GM12878 (cell line): ENCODE results near the gene ZNF790. TPM values are rescaled to one million over a fixed set of nuclear protein-coding genes. Genes with fewer than 3 reads are reported as not detected.

Source experiments
- MTA2 ChIP-seq: fragments of 450-650 bp; IDR thresholded peaks from 2 replicates; pipeline ENCODE4 v1.6.1; 2016; ENCODE audit warnings: low read depth, mild to moderate bottlenecking, moderate library complexity
- MYB ChIP-seq: fragments of 150-350 bp; IDR thresholded peaks from 2 replicates; pipeline ENCODE4 v1.6.1; 2014; ENCODE audit warnings: mild to moderate bottlenecking, low read depth, low read length, borderline replicate concordance
- RB1 ChIP-seq: fragments of 450-650 bp; formaldehyde crosslinking; IDR thresholded peaks from 2 replicates; pipeline ENCODE4 v1.6.1; 2017; ENCODE audit warnings: mild to moderate bottlenecking, borderline replicate concordance
- RCOR1 ChIP-seq: conservative IDR thresholded peaks from 2 replicates; pipeline ENCODE4 v1.6.1; 2012; ENCODE audit warnings: low read depth, low read length, improper control_type of control experiment
- RELB ChIP-seq: fragments of 450-650 bp; IDR thresholded peaks from 2 replicates; pipeline ENCODE4 v1.6.1; 2017; ENCODE audit warnings: low read depth, mild to moderate bottlenecking, moderate library complexity
- SREBF1 ChIP-seq: IDR thresholded peaks from 2 replicates; pipeline ENCODE4 v1.6.1; 2012; ENCODE audit warnings: mild to moderate bottlenecking, low read length
- TCF12 ChIP-seq: IDR thresholded peaks from 2 replicates; pipeline ENCODE4 v1.6.1; 2011; ENCODE audit warnings: low read depth, mild to moderate bottlenecking, low read length
- YBX1 ChIP-seq: fragments of 450-650 bp; IDR thresholded peaks from 2 replicates; pipeline ENCODE4 v1.6.1; 2016; ENCODE audit warnings: antibody characterized with exemption
- polyA plus RNA-seq, 11 experiments: library from polyadenylated mRNA; depleted of rRNA in 4 of 11; unstranded in 6 of 11; stranded (reverse) in 5 of 11; fragments of >200 nt; fragmentation: Nextera tagmentation in 4 of 11; fragmentation: Illumina TruSeq in 1 of 11; extraction: Ambion mirVana in 4 of 11; extraction: Trizol in 1 of 11; gene quantifications; 1 replicate in 1 of 11; 2 replicates in 10 of 11; pipeline versions ENCODE4 v1.2.1 to v1.2.3, GENCODE V29; 2011 to 2016; ENCODE audit warnings: inconsistent platforms in 2 of 11, missing spikeins in 2 of 11, low read depth in 1 of 11
- total RNA-seq, 4 experiments: library from RNA; depleted of rRNA in 3 of 4; stranded (reverse); fragments of >200 nt in 3 of 4; fragmentation: Illumina TruSeq in 1 of 4; extraction: Trizol in 1 of 4; gene quantifications; 2 replicates each; pipeline versions ENCODE4 v1.2.1 to v1.2.3, GENCODE V29; 2013 to 2021
- TF ChIP-seq, protein P1 (sequence below): fragments of 450-650 bp; IDR thresholded peaks from 2 replicates; pipeline ENCODE4 v1.6.1; 2016; ENCODE audit warnings: mild to moderate bottlenecking, moderate library complexity, borderline replicate concordance
- TF ChIP-seq, protein P2 (sequence below): fragments of 450-650 bp; IDR thresholded peaks from 2 replicates; pipeline ENCODE4 v1.6.1; 2017; ENCODE audit warnings: borderline replicate concordance
- TF ChIP-seq, protein P3 (sequence below): fragments of 150-350 bp; IDR thresholded peaks from 2 replicates; pipeline ENCODE4 v1.6.1; 2014; ENCODE audit warnings: mild to moderate bottlenecking, low read depth, low read length

The ZNF790 gene
- total and polyA plus RNA-seq, 10 of the 15 experiments (the other 5 are each of a cell fraction or from before 2014, with no cell fraction given), result 0.87 to 5.2 (median 2.9) TPM

- TF ChIP-seq, protein P1, sequence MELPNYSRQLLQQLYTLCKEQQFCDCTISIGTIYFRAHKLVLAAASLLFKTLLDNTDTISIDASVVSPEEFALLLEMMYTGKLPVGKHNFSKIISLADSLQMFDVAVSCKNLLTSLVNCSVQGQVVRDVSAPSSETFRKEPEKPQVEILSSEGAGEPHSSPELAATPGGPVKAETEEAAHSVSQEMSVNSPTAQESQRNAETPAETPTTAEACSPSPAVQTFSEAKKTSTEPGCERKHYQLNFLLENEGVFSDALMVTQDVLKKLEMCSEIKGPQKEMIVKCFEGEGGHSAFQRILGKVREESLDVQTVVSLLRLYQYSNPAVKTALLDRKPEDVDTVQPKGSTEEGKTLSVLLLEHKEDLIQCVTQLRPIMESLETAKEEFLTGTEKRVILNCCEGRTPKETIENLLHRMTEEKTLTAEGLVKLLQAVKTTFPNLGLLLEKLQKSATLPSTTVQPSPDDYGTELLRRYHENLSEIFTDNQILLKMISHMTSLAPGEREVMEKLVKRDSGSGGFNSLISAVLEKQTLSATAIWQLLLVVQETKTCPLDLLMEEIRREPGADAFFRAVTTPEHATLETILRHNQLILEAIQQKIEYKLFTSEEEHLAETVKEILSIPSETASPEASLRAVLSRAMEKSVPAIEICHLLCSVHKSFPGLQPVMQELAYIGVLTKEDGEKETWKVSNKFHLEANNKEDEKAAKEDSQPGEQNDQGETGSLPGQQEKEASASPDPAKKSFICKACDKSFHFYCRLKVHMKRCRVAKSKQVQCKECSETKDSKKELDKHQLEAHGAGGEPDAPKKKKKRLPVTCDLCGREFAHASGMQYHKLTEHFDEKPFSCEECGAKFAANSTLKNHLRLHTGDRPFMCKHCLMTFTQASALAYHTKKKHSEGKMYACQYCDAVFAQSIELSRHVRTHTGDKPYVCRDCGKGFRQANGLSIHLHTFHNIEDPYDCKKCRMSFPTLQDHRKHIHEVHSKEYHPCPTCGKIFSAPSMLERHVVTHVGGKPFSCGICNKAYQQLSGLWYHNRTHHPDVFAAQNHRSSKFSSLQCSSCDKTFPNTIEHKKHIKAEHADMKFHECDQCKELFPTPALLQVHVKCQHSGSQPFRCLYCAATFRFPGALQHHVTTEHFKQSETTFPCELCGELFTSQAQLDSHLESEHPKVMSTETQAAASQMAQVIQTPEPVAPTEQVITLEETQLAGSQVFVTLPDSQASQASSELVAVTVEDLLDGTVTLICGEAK, result no peak; the same call in 1 of the 2 replicates
- TF ChIP-seq TCF12 (no peak), SREBF1 (no peak), MYB (no peak), MTA2 (0 out of 2 replicates have a peak, but pooled peaks have one; percentile 10), RB1 (no peak), YBX1 (no peak), RELB (no peak), RCOR1 (peak; percentile 92; the same call in 1 of the 2 replicates)
- TF ChIP-seq, protein P2, sequence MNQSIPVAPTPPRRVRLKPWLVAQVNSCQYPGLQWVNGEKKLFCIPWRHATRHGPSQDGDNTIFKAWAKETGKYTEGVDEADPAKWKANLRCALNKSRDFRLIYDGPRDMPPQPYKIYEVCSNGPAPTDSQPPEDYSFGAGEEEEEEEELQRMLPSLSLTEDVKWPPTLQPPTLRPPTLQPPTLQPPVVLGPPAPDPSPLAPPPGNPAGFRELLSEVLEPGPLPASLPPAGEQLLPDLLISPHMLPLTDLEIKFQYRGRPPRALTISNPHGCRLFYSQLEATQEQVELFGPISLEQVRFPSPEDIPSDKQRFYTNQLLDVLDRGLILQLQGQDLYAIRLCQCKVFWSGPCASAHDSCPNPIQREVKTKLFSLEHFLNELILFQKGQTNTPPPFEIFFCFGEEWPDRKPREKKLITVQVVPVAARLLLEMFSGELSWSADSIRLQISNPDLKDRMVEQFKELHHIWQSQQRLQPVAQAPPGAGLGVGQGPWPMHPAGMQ, result peak; percentile 20; the same call in 1 of the 2 replicates
- TF ChIP-seq, protein P3, sequence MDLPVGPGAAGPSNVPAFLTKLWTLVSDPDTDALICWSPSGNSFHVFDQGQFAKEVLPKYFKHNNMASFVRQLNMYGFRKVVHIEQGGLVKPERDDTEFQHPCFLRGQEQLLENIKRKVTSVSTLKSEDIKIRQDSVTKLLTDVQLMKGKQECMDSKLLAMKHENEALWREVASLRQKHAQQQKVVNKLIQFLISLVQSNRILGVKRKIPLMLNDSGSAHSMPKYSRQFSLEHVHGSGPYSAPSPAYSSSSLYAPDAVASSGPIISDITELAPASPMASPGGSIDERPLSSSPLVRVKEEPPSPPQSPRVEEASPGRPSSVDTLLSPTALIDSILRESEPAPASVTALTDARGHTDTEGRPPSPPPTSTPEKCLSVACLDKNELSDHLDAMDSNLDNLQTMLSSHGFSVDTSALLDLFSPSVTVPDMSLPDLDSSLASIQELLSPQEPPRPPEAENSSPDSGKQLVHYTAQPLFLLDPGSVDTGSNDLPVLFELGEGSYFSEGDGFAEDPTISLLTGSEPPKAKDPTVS, result no peak
Observed at GRCh38 chr19:36850559-36851442, 12.6 kb upstream of the ZNF790 start, which contains the start of gene ZNF345 (continued).
